T-cell (primary cell): ENCODE measurements around the gene TBCE. TPM values are rescaled to one million over a fixed set of nuclear protein-coding genes. Genes with fewer than 3 reads are reported as not detected.

Source experiments
- ATAC-seq, 4 experiments: fragments of 200-7000 bp in 3 of 4; fragments of 150-1000 bp in 1 of 4; cut with Tn5 transposase; replicated peaks in 1 of 4; 1 replicate in 3 of 4; 2 replicates in 1 of 4; pipeline ENCODE4 v1.10.0; 2021; ENCODE audit warnings: moderate library complexity in 3 of 4, mild to moderate bottlenecking in 2 of 4, moderate number of reproducible peaks in 1 of 4
- CTCF ChIA-PET, 2 donors: fragments of 300-600 bp; sonication (Branson Sonifier 250); formaldehyde crosslinking; loops; one replicate each; lab custom pipeline; 2022; ENCODE audit warnings: antibody characterized with exemption in 2 of 2; lab: Charles Lee
- POLR2A ChIA-PET, 2 donors: fragments of 300-600 bp; sonication (Branson Sonifier 250); formaldehyde crosslinking; loops; one replicate each; lab custom pipeline; 2022; ENCODE audit warnings: antibody characterized with exemption in 2 of 2; lab: Charles Lee
- DNase-seq, 35 experiments: peaks; one replicate each; pipeline versions ENCODE4 v3.0.0 to v3.0.0-alpha.2; 2013 to 2023
- H3K27ac ChIP-seq: one replicate; pipeline ENCODE4 v1.5.1; 2013; ENCODE audit warnings: low read length
- H3K27me3 ChIP-seq, 2 experiments: replicated peaks in 1 of 2; 1 replicate in 1 of 2; 2 replicates in 1 of 2; pipeline versions ENCODE4 v1.6.1 to v1.7.0; 2013; ENCODE audit warnings: low read length in 1 of 2, mixed read lengths in 1 of 2; ENCODE audit not compliant: control insufficient read depth in 2 of 2, insufficient read depth in 2 of 2; ENCODE audit errors: extremely low read depth in 1 of 2
- H3K36me3 ChIP-seq, 2 donors: 1 replicate in 1 of 2; 2 replicates in 1 of 2; pipeline versions ENCODE4 v1.6.1 to v1.7.0; 2013; ENCODE audit warnings: low read length in 1 of 2; ENCODE audit not compliant: control insufficient read depth in 2 of 2, insufficient read depth in 1 of 2; ENCODE audit errors: extremely low read depth in 1 of 2
- H3K4me1 ChIP-seq, 2 experiments: 1 replicate in 1 of 2; 2 replicates in 1 of 2; pipeline versions ENCODE4 v1.6.1 to v1.7.0; 2013; ENCODE audit warnings: low read length in 2 of 2, mixed read lengths in 1 of 2; ENCODE audit not compliant: insufficient read depth in 2 of 2, control insufficient read depth in 1 of 2; ENCODE audit errors: extremely low read depth in 1 of 2
- H3K4me3 ChIP-seq, 2 donors: 1 replicate in 1 of 2; 2 replicates in 1 of 2; pipeline versions ENCODE4 v1.5.1 to v1.7.0; 2013; ENCODE audit warnings: mild to moderate bottlenecking in 2 of 2, low read length in 1 of 2, moderate library complexity in 1 of 2; ENCODE audit not compliant: control insufficient read depth in 1 of 2; ENCODE audit errors: extremely low read depth in 1 of 2
- H3K9me3 ChIP-seq: 2 replicates; pipeline ENCODE4 v1.7.0; 2013
- H3K27ac Mint-ChIP-seq, 2 donors: one replicate each; pipeline ENCODE4 v1.8.0; 2020 to 2021; ENCODE audit warnings: mild to moderate bottlenecking in 2 of 2, mixed read lengths in 2 of 2
- H3K27me3 Mint-ChIP-seq, 2 donors: one replicate each; pipeline ENCODE4 v1.8.0; 2021 to 2022; ENCODE audit warnings: mixed read lengths in 2 of 2
- H3K36me3 Mint-ChIP-seq: one replicate; pipeline ENCODE4 v1.8.0; 2021; ENCODE audit warnings: mixed read lengths
- H3K4me1 Mint-ChIP-seq, 3 donors: one replicate each; pipeline ENCODE4 v1.8.0; 2020 to 2022; ENCODE audit warnings: mixed read lengths in 3 of 3, mild to moderate bottlenecking in 1 of 3
- H3K4me3 Mint-ChIP-seq, 3 donors: one replicate each; pipeline ENCODE4 v1.8.0; 2020 to 2022; ENCODE audit warnings: mild to moderate bottlenecking in 3 of 3, mixed read lengths in 3 of 3, moderate library complexity in 3 of 3
- H3K9me3 Mint-ChIP-seq, 3 donors: one replicate each; pipeline ENCODE4 v1.8.0; 2020 to 2022; ENCODE audit warnings: mixed read lengths in 3 of 3
- WGBS: methylation state at CpG from one replicate; pipeline ENCODE4 v1.1.5; 2013; ENCODE audit warnings: missing lambda C conversion rate; ENCODE audit not compliant: insufficient coverage; 5-methylcytosine and 5-hydroxymethylcytosine counted together
- total RNA-seq, 35 experiments: library from RNA in 6 of 35; stranded (reverse) in 6 of 35; fragments of 120-200 nt in 1 of 35; gene quantifications; one replicate each; pipeline versions ENCODE4 v1.2.1 to v1.2.4 and lab custom pipeline; 2013 to 2026

The TBCE gene
- total RNA-seq (10 to 100 TPM; 15.6 to 21.5 (median 18.6) TPM), total RNA-seq (lab: John Stamatoyannopoulos, UW) (1.0 to 7.0 (median 2.2) reads per million in 29 experiments)
- 20.5 TPM for total RNA-seq (2013)

- no peaks in the 10 kb centered on the region for H3K27me3 Mint-ChIP-seq
- POLR2A ChIA-PET: interaction anchor here in 1 of 2 donors (0.5 kb wide), 1 partner anchor 91 kb away, joined by 8 read pairs; no protein-coding TSS in a partner anchor
- H3K36me3 Mint-ChIP-seq: no peaks in the 10 kb centered on the region
- H3K36me3 ChIP-seq: no peaks in the 10 kb centered on the region
- no peaks in the 10 kb centered on the region for H3K9me3 ChIP-seq
- peaks cover 33 to 41% (median 34%) of the 10 kb centered on the region in 3 donors for H3K4me1 Mint-ChIP-seq
- peaks cover 4 to 10% of the 10 kb centered on the region in 2 experiments for H3K4me1 ChIP-seq
- peak within 1 kb of the TSS; percentile 89 to 94 for H3K27ac Mint-ChIP-seq
- WGBS: 0% methylated on average over 35 of the region's 38 CpGs
- DNase-seq (peak; percentile 58 to 84 (median 74)), ATAC-seq (peak; percentile 96 to 100 (median 99))
- H3K27me3 ChIP-seq: no peaks in the 10 kb centered on the region
- no peaks in the 10 kb centered on the region for H3K9me3 Mint-ChIP-seq
- H3K4me3 Mint-ChIP-seq: peak within 1 kb of the TSS; percentile 97 to 99 (median 99)
- peak within 1 kb of the TSS; percentile 82 to 98 for H3K4me3 ChIP-seq
- CTCF ChIA-PET: interaction anchor here (0.6 to 1.3 kb wide), 3 partner anchors 48 to 262 kb away, joined by 3 to 7 read pairs (median 4); no protein-coding TSS in a partner anchor
- H3K27ac ChIP-seq: peak within 1 kb of the TSS; percentile 64
These were observed at the start of gene TBCE for GRCh38 chr1:235367000-235367908. TSS of gene TBCE (plus strand) at chr1:235367427. CDS start at chr1:235380050, 12,623 bp downstream.

- Mint-ChIP-seq H3K27me3 (no peaks in the 10 kb centered on the region), H3K4me1 (peaks cover 77 to 80% (median 78%) of the 10 kb centered on the region in 3 donors), H3K36me3 (peaks cover 31% of the 10 kb centered on the region), H3K4me3 (peak overlapping the region in 1 of 3 donors; percentile 16), H3K27ac (peak overlapping the region in 1 of 2 donors; percentile 15), H3K9me3 (no peaks in the 10 kb centered on the region)
- Histone ChIP-seq H3K27me3 (no peaks in the 10 kb centered on the region), H3K4me3 (no peak overlapping the region), H3K4me1 (peaks cover 19 to 46% of the 10 kb centered on the region in 2 experiments), H3K27ac (no peak overlapping the region), H3K36me3 (peaks cover 0 to 24% of the 10 kb centered on the region in 2 donors), H3K9me3 (no peaks in the 10 kb centered on the region)
- ChIA-PET POLR2A (interaction anchor here (0.7 to 1.8 kb wide), 4 partner anchors 8 to 14 kb away, joined by 3 to 5 read pairs (median 4); partner anchors contain the start of genes ARID4B (in 1 of the 2) and GGPS1 (in 1 of the 2)), CTCF (interaction anchor here in 1 of 2 donors (0.6 kb wide), 1 partner anchor 166 kb away, joined by 3 read pairs; no protein-coding TSS in a partner anchor)
- ATAC-seq (peak in 1 of 4 experiments; percentile 9), DNase-seq (no peak)
- 100% methylated on average over 1 of the region's 2 CpGs for WGBS
These were observed 48.0 kb upstream of the TBCE start for GRCh38 chr1:235319255-235319654.

DNA sequence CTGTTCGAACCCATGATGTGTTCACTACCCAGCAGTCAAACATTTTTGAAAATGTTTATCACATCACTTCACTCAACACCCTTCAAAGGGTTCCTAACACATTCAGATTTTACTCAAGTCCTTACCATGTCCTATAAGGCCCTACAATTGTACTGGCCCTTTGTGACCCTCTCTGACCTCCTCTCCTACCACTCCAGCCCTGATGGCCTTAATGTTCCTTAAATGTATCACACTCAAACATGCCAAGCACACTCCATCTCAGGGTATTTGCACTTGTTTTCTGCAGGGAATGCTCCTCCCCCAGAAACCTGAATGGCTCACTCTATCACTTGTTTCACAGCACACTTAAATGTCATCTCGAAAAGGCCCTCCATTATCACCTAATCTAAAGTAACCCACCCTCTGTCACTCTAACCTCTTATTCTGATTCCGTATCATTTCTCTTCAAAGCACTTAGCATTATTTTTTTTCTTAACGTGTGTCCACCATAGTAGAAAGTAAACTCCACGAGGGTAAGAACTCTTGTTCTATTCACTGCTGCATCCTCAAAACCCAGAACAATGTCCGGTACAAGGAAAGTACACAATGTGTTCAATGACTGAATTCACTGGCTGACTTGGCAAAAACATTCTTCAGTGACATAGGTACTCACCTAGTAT lies 46.6 kb upstream of the TBCE start:
- peak overlapping the region; percentile 15 to 50 (median 21) for H3K4me3 Mint-ChIP-seq
- no peaks in the 10 kb centered on the region for H3K9me3 ChIP-seq
- peaks cover 31% of the 10 kb centered on the region for H3K36me3 Mint-ChIP-seq
- H3K4me3 ChIP-seq: no peak overlapping the region
- ATAC-seq (no peak), DNase-seq (no peak)
- H3K9me3 Mint-ChIP-seq: no peaks in the 10 kb centered on the region
- H3K4me1 Mint-ChIP-seq: peaks cover 77 to 82% (median 78%) of the 10 kb centered on the region in 3 donors
- 75% methylated on average over 5 of the region's 6 CpGs for WGBS
- no peaks in the 10 kb centered on the region for H3K27me3 ChIP-seq
- H3K27ac ChIP-seq: no peak overlapping the region
- peaks cover 0 to 24% of the 10 kb centered on the region in 2 donors for H3K36me3 ChIP-seq
- H3K27me3 Mint-ChIP-seq: no peaks in the 10 kb centered on the region
- CTCF ChIA-PET: no interaction called here
- peaks cover 24 to 44% of the 10 kb centered on the region in 2 experiments for H3K4me1 ChIP-seq
- POLR2A ChIA-PET: interaction anchor here in 1 of 2 donors (0.7 kb wide), 1 partner anchor 812 kb away, joined by 4 read pairs; no protein-coding TSS in a partner anchor
- H3K27ac Mint-ChIP-seq: peak overlapping the region; percentile 7 to 60

DNA sequence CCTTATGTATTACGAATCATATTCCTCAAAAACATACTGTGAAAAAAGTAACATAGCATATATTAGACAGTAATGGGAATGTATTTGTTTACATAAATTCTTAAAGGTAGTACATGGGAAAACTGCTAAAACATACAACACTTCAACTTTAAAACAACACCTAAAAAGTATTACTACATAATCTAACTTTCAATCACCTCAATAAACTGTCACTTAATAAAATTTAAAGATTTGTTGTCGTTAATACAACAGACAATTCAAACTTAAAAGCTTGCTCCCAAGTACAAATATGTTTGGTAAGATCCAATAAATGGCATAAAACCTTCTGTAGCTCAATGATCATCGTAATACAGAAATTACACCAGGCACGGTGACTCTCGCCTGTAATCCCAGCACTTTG lies 42.9 kb upstream of the TBCE start:
- no peaks in the 10 kb centered on the region for H3K9me3 ChIP-seq
- Mint-ChIP-seq H3K4me3 (peak overlapping the region in 2 of 3 donors; percentile 64 to 99), H3K36me3 (peaks cover 23% of the 10 kb centered on the region), H3K9me3 (no peaks in the 10 kb centered on the region), H3K4me1 (peaks cover 60 to 66% (median 62%) of the 10 kb centered on the region in 3 donors), H3K27ac (peak overlapping the region; percentile 62 to 82), H3K27me3 (no peaks in the 10 kb centered on the region)
- H3K36me3 ChIP-seq: peaks cover 0 to 13% of the 10 kb centered on the region in 2 donors
- peaks cover 21 to 34% of the 10 kb centered on the region in 2 experiments for H3K4me1 ChIP-seq
- ATAC-seq (no peak), DNase-seq (no peak)
- no peaks in the 10 kb centered on the region for H3K27me3 ChIP-seq
- ChIA-PET CTCF (interaction anchor here (0.9 to 2.1 kb wide), 5 partner anchors 11 to 118 kb away, joined by 3 to 9 read pairs (median 3); no protein-coding TSS in a partner anchor), POLR2A (interaction anchor here (0.5 to 2.1 kb wide), 12 partner anchors 10 to 198 kb away, joined by 3 to 10 read pairs (median 4); no protein-coding TSS in a partner anchor)
- WGBS: 58% methylated on average over 2 of the region's 5 CpGs
- peak overlapping the region in 1 of 2 donors; percentile 4 for H3K4me3 ChIP-seq
- peak overlapping the region; percentile 26 for H3K27ac ChIP-seq

DNA sequence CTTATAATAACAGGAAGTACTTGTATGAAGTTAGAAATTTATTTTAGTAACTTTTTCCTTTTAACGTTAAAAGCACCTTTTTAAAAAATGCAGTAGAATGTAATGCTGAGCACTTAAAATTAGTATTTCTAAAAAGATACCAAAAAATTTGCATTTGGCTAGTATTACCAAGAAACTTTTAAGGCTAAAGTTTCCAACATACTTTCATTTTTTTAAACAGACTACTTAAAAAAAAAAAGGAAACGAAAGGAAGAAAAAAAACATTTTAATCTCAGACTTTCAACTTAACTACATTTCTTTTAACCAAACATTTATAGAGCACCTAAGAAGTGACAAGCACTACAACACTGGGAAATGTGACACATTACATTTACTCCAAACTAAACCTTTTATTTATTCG lies 42.1 kb upstream of the TBCE start:
- Mint-ChIP-seq H3K9me3 (no peaks in the 10 kb centered on the region), H3K4me1 (peaks cover 56 to 60% (median 59%) of the 10 kb centered on the region in 3 donors), H3K4me3 (peak overlapping the region in 2 of 3 donors; percentile 99 to 100), H3K27me3 (no peaks in the 10 kb centered on the region), H3K27ac (peak overlapping the region; percentile 96 to 97), H3K36me3 (peaks cover 22% of the 10 kb centered on the region)
- Histone ChIP-seq H3K4me3 (peak overlapping the region; percentile 47 to 81), H3K4me1 (peaks cover 22 to 37% of the 10 kb centered on the region in 2 experiments), H3K27ac (peak overlapping the region; percentile 26), H3K27me3 (no peaks in the 10 kb centered on the region), H3K9me3 (no peaks in the 10 kb centered on the region), H3K36me3 (peaks cover 0 to 10% of the 10 kb centered on the region in 2 donors)
- ATAC-seq (no peak), DNase-seq (no peak)
- POLR2A ChIA-PET: interaction anchor here (0.6 to 2.1 kb wide), 8 partner anchors 18 to 166 kb away, joined by 3 to 7 read pairs (median 4); no protein-coding TSS in a partner anchor
- CTCF ChIA-PET: interaction anchor here (0.6 to 2.1 kb wide), 6 partner anchors 12 to 187 kb away, joined by 3 to 9 read pairs (median 4); no protein-coding TSS in a partner anchor
- 0% methylated on average over 1 of the region's 3 CpGs for WGBS
